HG03039 (cell line): Measurements from ENCODE around the gene C12orf75.
"Not testable (repeated sequence)": the region's sequence is repeated elsewhere in the genome, so short reads cannot be mapped to it uniquely, and the experiment has no call there.

Experiments used
- ATAC-seq: cut with Tn5 transposase; IDR thresholded peaks from one replicate; pipeline ENCODE4 v1.9.1; 2021; ENCODE audit warnings: mild to moderate bottlenecking, moderate library complexity; ENCODE audit not compliant: unreplicated experiment

The C12orf75 gene

GRCh38 chr12:105334582-105334981 lies 4.1 kb downstream of the C12orf75 start:
- no peak for ATAC-seq

- no peak for ATAC-seq
Observed at GRCh38 chr12:105335856-105336255, 5.4 kb downstream of the C12orf75 start.

GRCh38 chr12:105336411-105336810 lies 5.9 kb downstream of the C12orf75 start:
- no peak for ATAC-seq

- no peak for ATAC-seq
Observed at GRCh38 chr12:105337391-105337790, 6.9 kb downstream of the C12orf75 start.

GRCh38 chr12:105338966-105339365 lies 8.5 kb downstream of the C12orf75 start:
- ATAC-seq = no peak

GRCh38 chr12:105341010-105341409 lies 10.5 kb downstream of the C12orf75 start:
- no peak for ATAC-seq

- not testable (repeated sequence) for ATAC-seq
Observed at GRCh38 chr12:105341620-105342019, 11.1 kb downstream of the C12orf75 start.

GRCh38 chr12:105342464-105342863 lies 12.0 kb downstream of the C12orf75 start:
- ATAC-seq = no peak

- ATAC-seq = no peak
Observed at GRCh38 chr12:105343836-105344235, 13.3 kb downstream of the C12orf75 start.

GRCh38 chr12:105347499-105347898 lies 17.0 kb downstream of the C12orf75 start:
- ATAC-seq = no peak

GRCh38 chr12:105348142-105348541 lies 17.7 kb downstream of the C12orf75 start:
- no peak for ATAC-seq

- no peak for ATAC-seq
Observed at GRCh38 chr12:105348561-105348960, 18.1 kb downstream of the C12orf75 start.

- ATAC-seq = no peak
Observed at GRCh38 chr12:105349138-105349537, 18.6 kb downstream of the C12orf75 start.

- ATAC-seq = no peak
Observed at GRCh38 chr12:105351523-105351922, 21.0 kb downstream of the C12orf75 start.

GRCh38 chr12:105352052-105352451 lies 21.6 kb downstream of the C12orf75 start:
- peak; percentile 84 for ATAC-seq

- no peak for ATAC-seq
Observed at GRCh38 chr12:105352940-105353635, 22.6 kb downstream of the C12orf75 start.

GRCh38 chr12:105355752-105356151 lies 25.3 kb downstream of the C12orf75 start:
- no peak for ATAC-seq

- peak; percentile 48 for ATAC-seq
Observed at GRCh38 chr12:105357162-105357691, 26.7 kb downstream of the C12orf75 start.

GRCh38 chr12:105358789-105359188 lies 28.3 kb downstream of the C12orf75 start:
- ATAC-seq = peak; percentile 38

- no peak for ATAC-seq
Observed at GRCh38 chr12:105359856-105360255, 29.4 kb downstream of the C12orf75 start.

- ATAC-seq = no peak
Observed at GRCh38 chr12:105363890-105364289, 33.4 kb downstream of the C12orf75 start.

- ATAC-seq = no peak
Observed at GRCh38 chr12:105365231-105365630, 34.7 kb downstream of the C12orf75 start.
